NCI-H1436 treated with DMSO at 0.1 percent for 48 hours (cell line): ENCODE measurements around the gene TRIM56.
"Not testable (repeated sequence)": the region's sequence is repeated elsewhere in the genome, so short reads cannot be mapped to it uniquely, and the experiment has no call there.

Experiments used
- DNase-seq: peaks from one replicate; lab custom pipeline; 2025; lab: John Stamatoyannopoulos, UW

The TRIM56 gene

GRCh38 chr7:101113836-101114235, 28.6 kb downstream of the TRIM56 start:
- DNase-seq: no peak

GRCh38 chr7:101114492-101114891, 29.2 kb downstream of the TRIM56 start:
- DNase-seq: no peak

GRCh38 chr7:101115215-101115614, 29.9 kb downstream of the TRIM56 start:
- DNase-seq: no peak

GRCh38 chr7:101116898-101117297, 31.6 kb downstream of the TRIM56 start:
- DNase-seq: no peak

- no peak for DNase-seq
Observed at GRCh38 chr7:101118856-101119255, 33.6 kb downstream of the TRIM56 start.

- DNase-seq: no peak
Observed at GRCh38 chr7:101119876-101120275, 34.6 kb downstream of the TRIM56 start.

GRCh38 chr7:101120315-101120714, 35.0 kb downstream of the TRIM56 start:
- DNase-seq: no peak

GRCh38 chr7:101121631-101121990, 36.3 kb downstream of the TRIM56 start:
- not testable (repeated sequence) for DNase-seq

- DNase-seq: no peak
Observed at GRCh38 chr7:101121991-101122932, 37.0 kb downstream of the TRIM56 start.

GRCh38 chr7:101122933-101123702, 37.8 kb downstream of the TRIM56 start:
- DNase-seq: no peak

- no peak for DNase-seq
Observed at GRCh38 chr7:101123703-101124068, 38.4 kb downstream of the TRIM56 start.

- DNase-seq: no peak
Observed at GRCh38 chr7:101124376-101125056, 39.2 kb downstream of the TRIM56 start.

GRCh38 chr7:101125989-101126650, 40.8 kb downstream of the TRIM56 start:
- DNase-seq: no peak

- no peak for DNase-seq
Observed at GRCh38 chr7:101126651-101127459, 41.6 kb downstream of the TRIM56 start, which contains the start of gene SERPINE1. TSS of gene SERPINE1 (plus strand) at chr7:101127104. CDS start at chr7:101128394, 1,290 bp downstream.

GRCh38 chr7:101127460-101128039, 42.3 kb downstream of the TRIM56 start:
- no peak for DNase-seq

GRCh38 chr7:101128040-101128834, 43.0 kb downstream of the TRIM56 start:
- DNase-seq: no peak

GRCh38 chr7:101129603-101130117, 44.4 kb downstream of the TRIM56 start:
- no peak for DNase-seq

- DNase-seq: not testable (repeated sequence)
Observed at GRCh38 chr7:101132626-101133600, 47.6 kb downstream of the TRIM56 start.
